HepG2 (cell line): ENCODE measurements around the gene PTPRD. TPM values are rescaled to one million over a fixed set of nuclear protein-coding genes. Genes with fewer than 3 reads are reported as not detected.
"Not testable (repeated sequence)": the region's sequence is repeated elsewhere in the genome, so short reads cannot be mapped to it uniquely, and the experiment has no call there.

Source experiments
- ATAC-seq: fragments of 200-7000 bp; cut with Tn5 transposase; 3 replicates; pipeline ENCODE4 v1.9.1; 2020; ENCODE audit warnings: mild to moderate bottlenecking, moderate library complexity
- BruUV-seq: library from RNA; stranded (reverse); fragments of 400-500 nt; replicated peaks from 2 replicates; lab custom pipeline; 2021; lab: Mats Ljungman, UMichigan
- CTCF ChIA-PET: fragments of 300-600 bp; formaldehyde crosslinking; extraction: SDS; loops from one replicate; lab custom pipeline; 2021; ENCODE audit warnings: low total read pairs, inconsistent platforms, low intra/inter-chr PET ratio; lab: Yijun Ruan, JAX
- POLR2A ChIA-PET: fragments of 350-600 bp; sonication (Branson Sonifier 250); formaldehyde crosslinking; loops from one replicate; lab custom pipeline; 2020; ENCODE audit warnings: antibody characterized with exemption, inconsistent platforms; lab: Yijun Ruan, JAX
- DNase-seq: peaks from one replicate; pipeline ENCODE4 v3.0.0-alpha.2; 2015; ENCODE audit warnings: low spot score
- FAIRE-seq: peaks from 3 replicates; lab custom pipeline; 2011; peaks lifted over from hg19 to GRCh38; lab: Jason Lieb, UNC
- H2AFZ ChIP-seq: one replicate; pipeline ENCODE4 v1.6.1; 2011; ENCODE audit warnings: low read length, inconsistent platforms
- H3K27ac ChIP-seq: fragments of 300-600 bp; 3 replicates; pipeline ENCODE4 v1.8.0; 2011; ENCODE audit warnings: mixed run types, mild to moderate bottlenecking, mixed read lengths, low read length, inconsistent platforms; ENCODE audit not compliant: insufficient read depth; ENCODE audit errors: extremely low read length
- H3K27me3 ChIP-seq, 2 experiments: fragments of 200-600 bp in 1 of 2; 2 replicates in 1 of 2; 3 replicates in 1 of 2; pipeline versions ENCODE4 v1.6.0 to v1.8.0; 2011; ENCODE audit warnings: low read length in 2 of 2, mild to moderate bottlenecking in 2 of 2, moderate library complexity in 2 of 2, inconsistent platforms in 1 of 2; ENCODE audit not compliant: insufficient read depth in 2 of 2, control insufficient read depth in 1 of 2
- H3K36me3 ChIP-seq, 2 experiments: fragments of 200-600 bp in 1 of 2; replicated peaks in 1 of 2; 2 replicates in 1 of 2; 3 replicates in 1 of 2; pipeline versions ENCODE4 v1.5.1 to v1.8.0; 2011; ENCODE audit warnings: low read length in 2 of 2, inconsistent platforms in 1 of 2; ENCODE audit not compliant: insufficient read depth in 2 of 2, control insufficient read depth in 1 of 2
- H3K4me1 ChIP-seq: 2 replicates; pipeline ENCODE4 v1.5.1; 2012; ENCODE audit warnings: low read length, inconsistent platforms; ENCODE audit not compliant: insufficient read depth
- H3K4me2 ChIP-seq: 2 replicates; pipeline ENCODE4 v1.6.0; 2011; ENCODE audit warnings: low read depth, low read length, inconsistent platforms
- H3K4me3 ChIP-seq, 3 experiments: fragments of 200-600 bp in 1 of 3; sonication (generic), shearing (Covaris generic) in 1 of 3; replicated peaks in 1 of 3; 2 replicates each; pipeline ENCODE4 v1.5.1; 2011 to 2016; ENCODE audit warnings: low read length in 3 of 3, inconsistent platforms in 2 of 3, low read depth in 2 of 3, mild to moderate bottlenecking in 2 of 3, control low read depth in 1 of 3, mixed read lengths in 1 of 3; ENCODE audit not compliant: insufficient read depth in 1 of 3
- H3K79me2 ChIP-seq: one replicate; pipeline ENCODE4 v1.6.1; 2011; ENCODE audit warnings: low read length, inconsistent platforms; ENCODE audit not compliant: insufficient read depth
- H3K9ac ChIP-seq: 2 replicates; pipeline ENCODE4 v1.6.0; 2011; ENCODE audit warnings: mild to moderate bottlenecking, low read depth, low read length, inconsistent platforms; ENCODE audit not compliant: insufficient read depth
- H3K9me3 ChIP-seq: 2 replicates; pipeline ENCODE4 v1.5.1; 2012; ENCODE audit warnings: mild to moderate bottlenecking, low read length
- H4K20me1 ChIP-seq: 2 replicates; pipeline ENCODE4 v1.6.0; 2011; ENCODE audit warnings: inconsistent platforms, mild to moderate bottlenecking, low read length, moderate library complexity; ENCODE audit not compliant: insufficient read depth
- EHMT2 ChIP-seq: fragments of 200-600 bp; sonication (generic); IDR thresholded peaks from 2 replicates; pipeline ENCODE4 v1.7.0; 2017; ENCODE audit warnings: antibody characterized with exemption, low read depth, low read length, borderline replicate concordance
- FOXA1 ChIP-seq, 2 experiments: fragments of 450-650 bp in 1 of 2; sonication (generic) in 1 of 2; formaldehyde crosslinking in 1 of 2; IDR thresholded peaks; 2 replicates each; pipeline versions ENCODE4 v1.4.0 to v1.6.1; 2016 to 2020; ENCODE audit warnings: missing genetic modification reagents in 1 of 2
- IKZF1 ChIP-seq: fragments of 450-650 bp; IDR thresholded peaks from 2 replicates; pipeline ENCODE4 v1.7.1; 2016
- TSC22D2 ChIP-seq: sonication (generic); formaldehyde crosslinking; IDR thresholded peaks from 2 replicates; pipeline ENCODE4 v1.5.1; 2020; ENCODE audit warnings: missing genetic modification reagents, mild to moderate bottlenecking, borderline replicate concordance
- ZNF354B ChIP-seq: sonication (generic); formaldehyde crosslinking; IDR thresholded peaks from 2 replicates; pipeline ENCODE4 v1.8.0; 2022; ENCODE audit warnings: mild to moderate bottlenecking, missing genetic modification reagents
- ZNF781 ChIP-seq: sonication (generic); formaldehyde crosslinking; IDR thresholded peaks from 2 replicates; pipeline ENCODE4 v1.5.1; 2020; ENCODE audit warnings: borderline replicate concordance, mild to moderate bottlenecking, missing genetic modification reagents; ENCODE audit errors: not compliant biosample characterization
- WGBS: methylation state at CpG from one replicate; pipeline ENCODE4 v1.1.6; 2017; ENCODE audit warnings: low lambda C conversion rate; 5-methylcytosine and 5-hydroxymethylcytosine counted together
- in situ Hi-C: cut with HindIII; loops from 2 replicates; pipeline ENCODE4 v1.10.0; 2017; ENCODE audit warnings: low pct_unique_long_range_greater_than_20kb; ENCODE audit not compliant: extremely low pct_ligation_motif_present
- intact Hi-C: fragments of 100-400 bp; cut with micrococcal nuclease; formaldehyde crosslinking; loops from one replicate; pipeline ENCODE4 v1.10.0; 2022; ENCODE audit not compliant: unreplicated experiment
- polyA plus RNA-seq, 8 experiments: library from polyadenylated mRNA; depleted of rRNA in 3 of 8; stranded (reverse) in 7 of 8; unstranded in 1 of 8; fragments of >200 nt; fragmentation: Illumina TruSeq in 4 of 8; extraction: Trizol in 4 of 8; gene quantifications; 2 replicates each; pipeline versions ENCODE4 v1.2.1 to v1.2.3, GENCODE V29; 2011 to 2016; ENCODE audit warnings: low read depth in 4 of 8, missing spikeins in 1 of 8, mixed read lengths in 1 of 8; ENCODE audit not compliant: insufficient read depth in 1 of 8
- total RNA-seq, 5 experiments: library from RNA; depleted of rRNA; stranded (reverse); fragments of >200 nt; fragmentation: Illumina TruSeq; extraction: Trizol; gene quantifications; 2 replicates each; pipeline ENCODE4 v1.2.3, GENCODE V29; 2016; ENCODE audit warnings: low read depth in 1 of 5
- TF ChIP-seq, protein P1 (sequence below): sonication (generic); formaldehyde crosslinking; IDR thresholded peaks from 2 replicates; pipeline ENCODE4 v1.5.0; 2020; ENCODE audit warnings: missing genetic modification reagents, mild to moderate bottlenecking, borderline replicate concordance
- TF ChIP-seq, protein P2 (sequence below): sonication (generic); formaldehyde crosslinking; IDR thresholded peaks from 2 replicates; pipeline ENCODE4 v1.4.0; 2020; ENCODE audit warnings: missing genetic modification reagents
- TF ChIP-seq, protein P3 (sequence below): sonication (generic); formaldehyde crosslinking; IDR thresholded peaks from 2 replicates; pipeline ENCODE4 v1.8.0; 2022; ENCODE audit warnings: mild to moderate bottlenecking, missing genetic modification reagents, moderate library complexity

PTPRD gene
- total and polyA plus RNA-seq, 2 of the 13 experiments (the other 11 are each of a cell fraction or from before 2014, with no cell fraction given): 0.05 TPM; not detected in 1

DNA sequence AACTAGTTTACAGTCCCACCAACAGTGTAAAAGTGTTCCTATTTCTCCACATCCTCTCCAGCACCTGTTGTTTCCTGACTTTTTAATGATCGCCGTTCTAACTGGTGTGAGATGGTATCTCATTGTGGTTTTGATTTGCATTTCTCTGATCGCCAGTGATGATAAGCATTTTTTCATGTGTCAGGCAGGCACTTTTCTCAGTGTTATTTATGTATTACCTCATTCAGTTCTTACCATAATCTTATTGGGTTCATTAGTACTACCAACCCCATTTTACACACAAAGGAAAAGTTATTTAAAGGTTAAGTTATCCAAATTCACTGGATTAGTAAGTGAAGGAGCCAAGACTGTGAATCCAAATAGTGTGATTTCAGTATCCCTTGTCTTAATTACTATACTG lies 1644.5 kb downstream of the PTPRD start:
- DNase-seq, H3K9me3 ChIP-seq, BruUV-seq, H3K4me1 ChIP-seq, H3K36me3 ChIP-seq, H3K79me2 ChIP-seq, H2AFZ ChIP-seq, H3K27me3 ChIP-seq, FAIRE-seq, H3K4me2 ChIP-seq, H3K4me3 ChIP-seq, CTCF ChIA-PET, POLR2A ChIA-PET, H3K9ac ChIP-seq, H3K27ac ChIP-seq, H4K20me1 ChIP-seq, intact Hi-C loops, in situ Hi-C loops, ATAC-seq: not testable (repeated sequence)
- 66% methylated on average over 3 of the region's 3 CpGs for WGBS

DNA sequence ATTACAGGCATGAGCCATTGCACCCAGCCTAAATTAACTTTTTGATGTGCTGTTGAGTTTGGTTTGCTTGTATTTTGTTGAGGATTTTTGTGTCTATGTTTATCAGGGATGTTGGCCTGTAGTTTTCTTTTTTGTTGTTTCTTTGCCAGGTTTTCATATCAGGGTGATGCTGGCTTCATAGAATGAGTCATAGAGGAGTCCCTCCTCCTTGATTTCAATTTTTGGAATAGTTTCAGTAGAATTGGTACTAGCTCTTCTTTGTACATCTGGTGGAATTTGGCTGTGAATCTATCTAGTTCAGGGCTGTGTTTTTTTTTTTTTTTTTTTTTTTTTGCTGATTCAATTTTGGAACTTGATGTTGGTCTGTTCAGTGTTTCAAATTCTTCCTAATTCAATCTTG lies 1648.9 kb downstream of the PTPRD start:
- no peaks in the 10 kb centered on the region for H3K27me3 ChIP-seq
- TF ChIP-seq IKZF1 (no peak), TSC22D2 (no peak), FOXA1 (IDR thresholded peaks at IDR 0.05) (no peak), FOXA1 (CRISPR knock-in tag; IDR thresholded peaks at IDR 0.05) (no peak), EHMT2 (no peak), ZNF354B (no peak), ZNF781 (CRISPR knock-in tag) (no peak)
- TF ChIP-seq, protein P1, sequence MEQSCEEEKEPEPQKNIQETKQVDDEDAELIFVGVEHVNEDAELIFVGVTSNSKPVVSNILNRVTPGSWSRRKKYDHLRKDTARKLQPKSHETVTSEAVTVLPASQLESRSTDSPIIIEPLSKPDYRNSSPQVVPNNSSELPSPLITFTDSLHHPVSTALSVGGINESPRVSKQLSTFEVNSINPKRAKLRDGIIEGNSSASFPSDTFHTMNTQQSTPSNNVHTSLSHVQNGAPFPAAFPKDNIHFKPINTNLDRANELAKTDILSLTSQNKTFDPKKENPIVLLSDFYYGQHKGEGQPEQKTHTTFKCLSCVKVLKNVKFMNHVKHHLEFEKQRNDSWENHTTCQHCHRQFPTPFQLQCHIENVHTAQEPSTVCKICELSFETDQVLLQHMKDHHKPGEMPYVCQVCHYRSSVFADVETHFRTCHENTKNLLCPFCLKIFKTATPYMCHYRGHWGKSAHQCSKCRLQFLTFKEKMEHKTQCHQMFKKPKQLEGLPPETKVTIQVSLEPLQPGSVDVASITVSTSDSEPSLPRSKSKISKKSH: no peak
- TF ChIP-seq, protein P2, sequence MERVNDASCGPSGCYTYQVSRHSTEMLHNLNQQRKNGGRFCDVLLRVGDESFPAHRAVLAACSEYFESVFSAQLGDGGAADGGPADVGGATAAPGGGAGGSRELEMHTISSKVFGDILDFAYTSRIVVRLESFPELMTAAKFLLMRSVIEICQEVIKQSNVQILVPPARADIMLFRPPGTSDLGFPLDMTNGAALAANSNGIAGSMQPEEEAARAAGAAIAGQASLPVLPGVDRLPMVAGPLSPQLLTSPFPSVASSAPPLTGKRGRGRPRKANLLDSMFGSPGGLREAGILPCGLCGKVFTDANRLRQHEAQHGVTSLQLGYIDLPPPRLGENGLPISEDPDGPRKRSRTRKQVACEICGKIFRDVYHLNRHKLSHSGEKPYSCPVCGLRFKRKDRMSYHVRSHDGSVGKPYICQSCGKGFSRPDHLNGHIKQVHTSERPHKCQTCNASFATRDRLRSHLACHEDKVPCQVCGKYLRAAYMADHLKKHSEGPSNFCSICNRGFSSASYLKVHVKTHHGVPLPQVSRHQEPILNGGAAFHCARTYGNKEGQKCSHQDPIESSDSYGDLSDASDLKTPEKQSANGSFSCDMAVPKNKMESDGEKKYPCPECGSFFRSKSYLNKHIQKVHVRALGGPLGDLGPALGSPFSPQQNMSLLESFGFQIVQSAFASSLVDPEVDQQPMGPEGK (CRISPR knock-in tag): no peak
- TF ChIP-seq, protein P3, sequence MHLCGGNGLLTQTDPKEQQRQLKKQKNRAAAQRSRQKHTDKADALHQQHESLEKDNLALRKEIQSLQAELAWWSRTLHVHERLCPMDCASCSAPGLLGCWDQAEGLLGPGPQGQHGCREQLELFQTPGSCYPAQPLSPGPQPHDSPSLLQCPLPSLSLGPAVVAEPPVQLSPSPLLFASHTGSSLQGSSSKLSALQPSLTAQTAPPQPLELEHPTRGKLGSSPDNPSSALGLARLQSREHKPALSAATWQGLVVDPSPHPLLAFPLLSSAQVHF (CRISPR knock-in tag): no peak
- H3K9me3 ChIP-seq: peaks cover 3% of the 10 kb centered on the region
- no peak for FAIRE-seq
- intact Hi-C loops: no loop called here
- no peak overlapping the region for H3K9ac ChIP-seq
- no peaks in the 10 kb centered on the region for H3K36me3 ChIP-seq
- no peak for ATAC-seq
- H3K4me1 ChIP-seq: peaks cover 34% of the 10 kb centered on the region
- ChIA-PET CTCF (no interaction called here), POLR2A (no interaction called here)
- DNase-seq: no peak
- no peak overlapping the region for H3K4me2 ChIP-seq
- H2AFZ ChIP-seq: no peak overlapping the region
- no peaks in the 10 kb centered on the region for H3K79me2 ChIP-seq
- H3K4me3 ChIP-seq: no peak overlapping the region
- H3K27ac ChIP-seq: no peak overlapping the region
- no peaks in the 10 kb centered on the region for H4K20me1 ChIP-seq
- in situ Hi-C loops: no loop called here
- no TSS peak for BruUV-seq
